Activated naive CD4-positive, alpha-beta T cell treated with anti-CD3 and anti-CD28 coated beads, Interleukin-2, amount 10 ng/mL, durations not matched to agents 7 days and 5 days (primary cell): ENCODE measurements around the gene TMTC4.
A peak's percentile ranks its signal among the peaks of the same experiment; 100 is the strongest.

Experiments used
- CTCF ChIA-PET: fragments of 350-600 bp; sonication (Branson Sonifier 250); formaldehyde crosslinking; loops from one replicate; lab custom pipeline; 2021; ENCODE audit warnings: antibody characterized with exemption; lab: Charles Lee
- DNase-seq: peaks from one replicate; pipeline ENCODE4 v3.0.0-alpha.2; 2020
- H3K27ac Mint-ChIP-seq: one replicate; pipeline ENCODE4 v1.8.0; 2021; ENCODE audit warnings: mild to moderate bottlenecking, moderate library complexity, mixed read lengths
- H3K27me3 Mint-ChIP-seq: one replicate; pipeline ENCODE4 v1.8.0; 2021; ENCODE audit warnings: mild to moderate bottlenecking, mixed read lengths
- H3K36me3 Mint-ChIP-seq: one replicate; pipeline ENCODE4 v1.8.0; 2021; ENCODE audit warnings: mixed read lengths
- H3K4me1 Mint-ChIP-seq: one replicate; pipeline ENCODE4 v1.8.0; 2021; ENCODE audit warnings: mixed read lengths
- H3K4me3 Mint-ChIP-seq: one replicate; pipeline ENCODE4 v1.8.0; 2021; ENCODE audit warnings: mild to moderate bottlenecking, moderate library complexity, mixed read lengths
- H3K9me3 Mint-ChIP-seq: one replicate; pipeline ENCODE4 v1.8.0; 2021; ENCODE audit warnings: mixed read lengths

TMTC4 gene

DNA sequence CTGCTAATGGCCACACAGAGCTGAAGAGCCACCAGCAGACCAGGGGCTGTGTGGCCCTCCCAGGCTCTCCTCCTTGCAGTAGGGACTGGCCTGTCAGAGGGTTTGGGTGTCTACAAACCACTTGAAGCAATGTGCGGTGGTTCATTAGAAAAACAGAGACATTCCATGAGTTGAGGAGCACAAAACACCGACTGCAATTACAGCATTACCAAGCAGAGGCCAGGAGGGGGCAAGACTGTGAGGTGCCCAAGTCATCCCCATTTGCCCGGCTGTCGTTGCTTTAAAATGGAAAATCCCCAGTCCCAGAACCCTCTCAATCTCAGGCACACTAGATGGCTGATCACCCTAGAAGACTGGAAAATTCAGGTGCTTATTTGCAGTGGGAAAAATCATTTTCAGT, 15.0 kb downstream of the TMTC4 start:
- H3K27me3 Mint-ChIP-seq: no peaks in the 10 kb centered on the region
- H3K27ac Mint-ChIP-seq: no peak overlapping the region
- H3K9me3 Mint-ChIP-seq: no peaks in the 10 kb centered on the region
- H3K36me3 Mint-ChIP-seq: peaks cover 70% of the 10 kb centered on the region
- DNase-seq: no peak
- CTCF ChIA-PET: interaction anchor here (0.7 kb wide), 1 partner anchor 87 kb away, joined by 3 read pairs; no protein-coding TSS in a partner anchor
- no peak overlapping the region for H3K4me3 Mint-ChIP-seq
- peaks cover 29% of the 10 kb centered on the region for H3K4me1 Mint-ChIP-seq

DNA sequence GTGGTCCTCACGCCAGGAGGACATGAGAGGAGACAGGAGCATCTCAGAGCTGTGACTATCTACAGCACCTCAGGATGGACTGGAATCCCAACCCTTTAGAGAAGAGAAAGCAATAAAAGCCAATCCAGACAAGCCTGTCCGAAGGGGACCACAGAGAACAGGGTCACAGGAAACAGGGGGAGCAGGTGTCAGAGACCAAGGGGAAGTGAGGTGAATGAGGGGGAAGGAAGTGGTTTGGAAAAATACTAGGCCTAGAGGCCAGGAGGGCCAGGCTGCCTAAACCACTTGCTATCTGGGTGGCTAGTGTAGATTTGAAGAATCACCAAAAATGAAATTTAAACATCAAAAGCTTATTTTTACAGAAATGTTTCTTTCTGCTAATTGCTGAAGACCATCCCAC, 16.2 kb downstream of the TMTC4 start:
- Mint-ChIP-seq H3K27me3 (no peaks in the 10 kb centered on the region), H3K27ac (peak overlapping the region; percentile 79), H3K9me3 (no peaks in the 10 kb centered on the region), H3K4me1 (peaks cover 29% of the 10 kb centered on the region), H3K4me3 (no peak overlapping the region), H3K36me3 (peaks cover 69% of the 10 kb centered on the region)
- DNase-seq: peak; percentile 34
- CTCF ChIA-PET: interaction anchor here (0.9 kb wide), 1 partner anchor 86 kb away, joined by 3 read pairs; no protein-coding TSS in a partner anchor

DNA sequence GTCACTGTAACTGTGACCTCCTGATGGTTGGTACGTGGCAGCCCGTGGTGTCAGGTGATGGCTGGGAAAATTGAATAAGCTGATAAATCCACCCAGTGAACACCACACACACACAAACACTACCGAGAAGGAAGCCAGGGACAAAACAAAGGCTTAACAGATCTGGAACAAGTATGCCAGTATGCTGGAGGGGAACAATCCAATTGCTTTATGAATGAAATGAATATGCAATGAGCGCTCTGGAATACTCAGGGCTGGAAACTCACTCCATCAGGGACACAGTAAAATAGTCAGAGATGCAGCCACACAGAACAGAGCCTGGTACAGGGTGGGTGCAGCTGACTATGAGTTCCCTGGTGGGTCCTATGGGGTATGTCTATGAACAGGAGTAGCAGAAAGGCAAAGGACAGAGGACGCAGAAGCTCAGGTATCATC, 16.7 kb downstream of the TMTC4 start:
- peaks cover 29% of the 10 kb centered on the region for H3K4me1 Mint-ChIP-seq
- H3K27ac Mint-ChIP-seq: peak overlapping the region; percentile 79
- H3K4me3 Mint-ChIP-seq: no peak overlapping the region
- peaks cover 68% of the 10 kb centered on the region for H3K36me3 Mint-ChIP-seq
- DNase-seq: no peak
- no peaks in the 10 kb centered on the region for H3K9me3 Mint-ChIP-seq
- CTCF ChIA-PET: interaction anchor here (0.9 kb wide), 1 partner anchor 85 kb away, joined by 3 read pairs; no protein-coding TSS in a partner anchor
- H3K27me3 Mint-ChIP-seq: no peaks in the 10 kb centered on the region

DNA sequence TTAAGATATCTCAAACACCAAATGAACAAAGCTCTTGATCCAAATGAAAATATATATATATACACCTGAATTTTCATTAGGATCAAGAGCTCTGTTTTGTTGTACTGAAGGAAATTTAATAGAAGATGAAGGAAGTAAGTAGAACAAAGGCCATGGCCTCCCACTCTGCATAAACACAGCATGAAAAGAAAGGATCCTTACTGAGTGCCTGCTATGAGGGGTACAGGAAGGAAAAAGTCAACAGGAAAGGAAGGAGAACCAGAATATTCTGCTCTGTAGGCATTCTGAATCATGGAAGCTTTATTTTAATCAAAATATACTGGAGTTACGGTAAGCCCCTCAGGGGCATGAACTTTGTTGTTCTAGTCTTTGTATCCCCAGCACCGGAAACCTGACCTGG, 22.1 kb downstream of the TMTC4 start:
- peaks cover 53% of the 10 kb centered on the region for H3K36me3 Mint-ChIP-seq
- no peak for DNase-seq
- no peaks in the 10 kb centered on the region for H3K4me1 Mint-ChIP-seq
- CTCF ChIA-PET: interaction anchor here (1.1 kb wide), 1 partner anchor 80 kb away, joined by 3 read pairs; no protein-coding TSS in a partner anchor
- no peaks in the 10 kb centered on the region for H3K9me3 Mint-ChIP-seq
- no peak overlapping the region for H3K27ac Mint-ChIP-seq
- H3K4me3 Mint-ChIP-seq: no peak overlapping the region
- no peaks in the 10 kb centered on the region for H3K27me3 Mint-ChIP-seq

DNA sequence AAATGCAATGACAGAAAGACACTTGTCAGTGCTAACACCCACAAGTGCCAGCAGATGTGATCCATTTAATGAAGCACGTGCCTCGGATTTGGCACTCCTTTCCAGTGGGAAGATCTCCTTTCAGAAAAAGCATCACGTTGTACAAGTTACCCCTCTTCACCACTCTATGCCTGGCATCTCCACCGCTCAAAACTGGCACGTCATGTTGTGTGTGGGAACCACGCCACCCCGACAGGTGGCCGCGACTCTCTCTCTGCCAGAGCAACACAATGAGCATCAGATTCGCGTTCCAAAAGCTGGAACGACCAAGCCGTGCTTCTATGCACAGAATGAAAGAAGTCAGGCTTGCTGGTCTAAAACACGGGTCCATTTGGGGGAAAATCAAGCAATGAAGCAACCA, 24.3 kb downstream of the TMTC4 start:
- Mint-ChIP-seq H3K4me3 (no peak overlapping the region), H3K4me1 (no peaks in the 10 kb centered on the region), H3K36me3 (peaks cover 41% of the 10 kb centered on the region), H3K27ac (no peak overlapping the region), H3K27me3 (no peaks in the 10 kb centered on the region), H3K9me3 (no peaks in the 10 kb centered on the region)
- DNase-seq: no peak
- CTCF ChIA-PET: no interaction called here

DNA sequence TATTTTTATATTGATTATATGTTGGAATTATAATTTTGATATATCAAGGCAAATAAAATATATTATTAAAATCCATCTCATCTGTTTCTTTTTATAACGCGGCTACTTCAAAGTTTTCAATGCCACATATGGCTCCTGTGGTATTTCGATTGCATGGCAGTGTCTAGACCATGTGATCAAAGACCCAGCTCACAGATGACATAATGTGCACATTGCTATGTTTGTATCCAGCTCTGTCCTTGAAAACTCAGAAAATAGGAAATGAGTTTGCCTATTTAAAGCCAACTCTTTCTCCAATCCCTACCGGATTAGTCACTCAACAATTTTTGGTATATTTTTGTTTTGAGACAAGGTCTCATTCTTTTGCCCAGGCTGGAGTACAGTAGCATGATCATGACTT, 26.2 kb downstream of the TMTC4 start:
- DNase-seq: no peak
- H3K4me1 Mint-ChIP-seq: no peaks in the 10 kb centered on the region
- no peaks in the 10 kb centered on the region for H3K27me3 Mint-ChIP-seq
- peaks cover 38% of the 10 kb centered on the region for H3K36me3 Mint-ChIP-seq
- H3K9me3 Mint-ChIP-seq: no peaks in the 10 kb centered on the region
- no peak overlapping the region for H3K4me3 Mint-ChIP-seq
- CTCF ChIA-PET: no interaction called here
- no peak overlapping the region for H3K27ac Mint-ChIP-seq

DNA sequence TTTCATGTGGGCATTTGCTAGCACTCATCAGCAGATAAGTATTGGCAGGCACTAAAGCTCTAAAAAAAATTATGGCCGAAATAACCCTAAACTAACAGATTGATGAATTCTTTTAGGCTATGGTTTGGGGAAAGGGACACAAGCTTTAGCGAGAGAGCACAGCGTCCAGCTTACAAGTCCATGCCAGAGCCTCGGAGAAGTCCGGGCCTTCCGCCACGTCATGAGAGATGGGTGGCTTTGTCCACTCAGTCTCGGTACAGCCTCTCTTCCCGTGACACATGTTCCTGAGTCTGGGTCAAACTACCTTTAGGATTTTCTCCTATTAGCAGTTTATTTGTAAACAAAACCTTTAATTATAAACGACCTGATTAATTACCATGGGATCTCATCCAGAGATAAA, 27.7 kb downstream of the TMTC4 start:
- Mint-ChIP-seq H3K27me3 (no peaks in the 10 kb centered on the region), H3K27ac (no peak overlapping the region), H3K36me3 (peaks cover 37% of the 10 kb centered on the region), H3K4me1 (no peaks in the 10 kb centered on the region), H3K9me3 (no peaks in the 10 kb centered on the region), H3K4me3 (no peak overlapping the region)
- CTCF ChIA-PET: interaction anchor here (1.0 kb wide), 1 partner anchor 480 kb away, joined by 4 read pairs; no protein-coding TSS in a partner anchor
- DNase-seq: no peak

DNA sequence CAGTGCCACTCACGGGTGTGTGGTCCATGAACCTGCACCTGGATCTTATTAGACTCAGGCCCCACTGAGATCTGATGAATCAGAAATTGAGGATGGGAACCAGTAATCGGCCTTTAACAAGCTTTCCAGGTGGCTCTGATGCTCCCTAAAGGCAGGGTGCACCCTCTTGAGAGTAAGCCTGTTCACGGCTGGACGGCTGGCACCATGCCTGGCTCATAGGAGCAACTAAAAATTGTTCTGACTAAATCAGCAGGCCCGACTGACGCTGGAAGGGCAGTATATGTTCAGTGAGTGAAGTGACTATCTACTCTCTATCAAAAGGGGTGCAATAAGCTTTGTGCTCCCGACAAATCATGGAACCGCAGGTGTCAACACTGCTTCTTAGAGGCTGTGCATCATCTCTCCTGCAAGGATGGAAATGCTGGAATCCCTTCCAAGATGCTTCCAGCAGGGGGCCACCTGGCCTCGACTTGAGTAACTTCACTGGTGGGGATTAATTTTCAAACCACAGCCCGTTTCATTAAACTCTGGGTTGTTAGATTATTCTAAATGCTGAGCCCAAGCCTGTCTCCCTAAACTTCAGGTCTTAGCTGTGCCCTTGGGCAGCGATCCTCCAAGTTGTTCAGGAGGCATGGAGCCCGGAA, 28.4 kb downstream of the TMTC4 start:
- Mint-ChIP-seq H3K36me3 (peaks cover 40% of the 10 kb centered on the region), H3K27me3 (no peaks in the 10 kb centered on the region), H3K4me1 (no peaks in the 10 kb centered on the region), H3K9me3 (no peaks in the 10 kb centered on the region), H3K27ac (no peak overlapping the region), H3K4me3 (no peak overlapping the region)
- DNase-seq: no peak
- CTCF ChIA-PET: no interaction called here

DNA sequence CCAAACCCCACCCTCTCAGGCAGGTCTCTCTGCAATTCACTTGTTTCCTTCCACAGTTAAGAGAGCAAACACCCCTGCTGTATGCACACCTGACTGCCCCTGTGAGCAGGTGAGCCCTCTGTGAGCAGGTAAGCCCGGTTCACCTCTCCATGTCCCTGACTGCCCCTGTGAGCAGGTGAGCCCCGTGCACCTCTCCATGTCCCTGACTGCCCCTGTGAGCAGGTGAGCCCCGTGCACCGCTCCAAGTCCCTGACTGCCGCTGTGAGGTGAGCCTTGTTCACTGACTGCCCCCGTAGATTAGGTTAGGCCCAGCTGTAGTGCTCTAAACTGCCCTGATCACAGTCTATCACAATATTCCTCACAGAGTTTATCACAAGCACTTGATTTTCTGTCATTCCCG, 29.2 kb downstream of the TMTC4 start:
- Mint-ChIP-seq H3K27ac (peak overlapping the region; percentile 62), H3K4me3 (no peak overlapping the region), H3K36me3 (peaks cover 41% of the 10 kb centered on the region), H3K4me1 (no peaks in the 10 kb centered on the region), H3K27me3 (no peaks in the 10 kb centered on the region), H3K9me3 (no peaks in the 10 kb centered on the region)
- CTCF ChIA-PET: interaction anchor here (1.3 kb wide), 1 partner anchor 56 kb away, joined by 3 read pairs; no protein-coding TSS in a partner anchor
- DNase-seq: no peak

DNA sequence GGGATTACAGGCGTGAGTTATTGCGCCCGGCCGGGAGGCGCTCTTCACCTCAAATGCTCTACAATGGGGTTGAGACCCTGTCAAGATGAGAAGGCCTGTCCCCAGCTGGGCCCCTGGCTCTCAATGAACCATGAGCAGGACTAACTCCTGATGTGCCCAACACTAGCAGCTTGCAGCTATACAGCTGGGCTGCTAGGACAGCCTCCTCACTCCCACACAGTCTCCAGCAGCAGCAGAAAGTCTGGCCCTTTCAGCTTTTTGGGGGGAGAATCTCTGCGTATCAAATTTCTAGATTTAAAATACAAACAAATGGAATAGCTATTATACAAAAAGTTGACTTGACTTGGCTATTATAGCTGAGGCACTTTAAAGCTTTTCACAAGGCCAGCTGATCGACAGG, 30.2 kb downstream of the TMTC4 start:
- CTCF ChIA-PET: interaction anchor here (1.3 kb wide), 1 partner anchor 55 kb away, joined by 3 read pairs; no protein-coding TSS in a partner anchor
- Mint-ChIP-seq H3K4me1 (no peaks in the 10 kb centered on the region), H3K4me3 (no peak overlapping the region), H3K27ac (no peak overlapping the region), H3K9me3 (no peaks in the 10 kb centered on the region), H3K27me3 (no peaks in the 10 kb centered on the region), H3K36me3 (peaks cover 38% of the 10 kb centered on the region)
- DNase-seq: no peak

DNA sequence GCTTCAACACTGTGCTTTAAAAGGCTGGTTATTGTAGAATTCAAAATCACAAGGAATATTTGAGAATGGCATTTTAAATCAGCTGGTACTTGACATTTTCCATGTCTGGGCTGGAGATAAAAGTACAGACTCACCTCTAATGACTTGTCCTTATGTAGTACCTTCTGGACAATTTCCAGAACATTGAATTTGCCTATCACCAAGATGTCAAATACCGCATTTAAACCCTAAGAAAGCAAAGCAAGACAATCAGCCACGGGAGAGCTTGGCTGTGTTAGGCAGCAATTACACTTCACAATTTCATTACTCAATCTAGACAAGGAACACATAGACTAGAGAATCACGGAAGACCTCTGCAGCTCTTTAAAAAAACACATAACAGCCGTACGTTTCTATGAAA, 36.8 kb downstream of the TMTC4 start:
- Mint-ChIP-seq H3K27ac (no peak overlapping the region), H3K36me3 (peaks cover 56% of the 10 kb centered on the region), H3K4me3 (no peak overlapping the region), H3K27me3 (no peaks in the 10 kb centered on the region), H3K9me3 (no peaks in the 10 kb centered on the region), H3K4me1 (no peaks in the 10 kb centered on the region)
- no peak for DNase-seq
- CTCF ChIA-PET: no interaction called here

DNA sequence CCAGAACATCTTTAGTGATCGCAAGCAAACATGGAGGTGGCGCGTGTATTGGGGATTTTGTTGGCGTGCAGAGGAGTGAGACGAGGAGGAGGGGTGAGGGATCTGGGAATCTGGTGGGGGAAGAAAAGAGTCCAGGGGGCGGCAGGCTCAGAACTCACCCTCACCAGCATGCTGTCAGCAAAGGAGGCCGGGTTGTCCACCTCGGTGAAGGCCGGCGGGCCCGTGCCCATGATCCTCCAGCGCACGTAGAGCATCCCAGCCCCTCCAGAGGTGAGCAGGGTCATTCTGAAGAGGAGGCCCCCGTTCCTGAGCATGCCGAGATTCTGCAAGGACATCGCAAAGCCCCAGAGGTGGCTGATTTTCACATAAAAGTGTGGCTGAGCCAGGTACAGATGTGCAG, 37.2 kb downstream of the TMTC4 start:
- CTCF ChIA-PET: no interaction called here
- H3K4me3 Mint-ChIP-seq: no peak overlapping the region
- H3K27me3 Mint-ChIP-seq: no peaks in the 10 kb centered on the region
- no peaks in the 10 kb centered on the region for H3K9me3 Mint-ChIP-seq
- peaks cover 55% of the 10 kb centered on the region for H3K36me3 Mint-ChIP-seq
- H3K27ac Mint-ChIP-seq: no peak overlapping the region
- H3K4me1 Mint-ChIP-seq: no peaks in the 10 kb centered on the region
- DNase-seq: no peak

DNA sequence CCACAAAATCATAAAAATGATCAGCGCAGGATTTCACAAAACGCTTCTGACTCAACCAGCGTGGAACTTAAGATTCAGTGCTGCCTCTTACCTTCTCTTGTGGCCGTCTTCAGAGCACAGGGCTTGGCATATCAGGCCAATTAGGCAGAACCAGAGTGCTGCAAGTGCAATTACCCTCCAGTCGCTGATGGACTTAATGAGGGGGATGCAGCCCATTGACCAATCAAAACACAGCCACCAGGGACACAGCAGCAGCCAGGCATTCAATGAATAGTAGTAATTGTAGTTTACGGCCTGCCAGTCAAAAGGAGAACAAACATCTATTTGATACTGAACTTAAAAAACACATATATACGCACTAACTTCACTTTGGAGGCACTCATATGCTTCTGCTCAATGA, 38.2 kb downstream of the TMTC4 start:
- CTCF ChIA-PET: no interaction called here
- Mint-ChIP-seq H3K27ac (no peak overlapping the region), H3K4me1 (no peaks in the 10 kb centered on the region), H3K9me3 (no peaks in the 10 kb centered on the region), H3K27me3 (no peaks in the 10 kb centered on the region), H3K4me3 (no peak overlapping the region), H3K36me3 (peaks cover 54% of the 10 kb centered on the region)
- no peak for DNase-seq

DNA sequence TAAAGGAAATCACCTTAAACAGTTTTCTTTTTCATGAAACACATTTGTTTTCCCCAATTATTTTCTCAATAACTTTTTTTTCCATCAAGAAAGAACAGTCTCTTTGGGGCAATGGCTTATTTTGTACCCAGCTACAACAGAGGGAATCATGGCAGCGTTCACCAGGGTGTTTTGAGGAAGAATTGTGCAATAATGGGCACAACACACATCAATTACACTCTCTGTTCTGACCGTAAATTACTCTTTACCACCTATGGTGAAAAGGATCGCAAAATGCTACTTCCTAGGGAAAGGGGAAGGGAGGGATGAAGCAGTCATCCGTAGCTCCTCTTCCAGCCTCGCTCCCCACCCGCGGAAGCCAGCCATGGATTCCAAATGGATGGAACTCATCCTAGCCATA, 38.6 kb downstream of the TMTC4 start:
- no peaks in the 10 kb centered on the region for H3K27me3 Mint-ChIP-seq
- DNase-seq: no peak
- H3K4me3 Mint-ChIP-seq: no peak overlapping the region
- no peaks in the 10 kb centered on the region for H3K4me1 Mint-ChIP-seq
- peaks cover 50% of the 10 kb centered on the region for H3K36me3 Mint-ChIP-seq
- H3K9me3 Mint-ChIP-seq: no peaks in the 10 kb centered on the region
- CTCF ChIA-PET: no interaction called here
- no peak overlapping the region for H3K27ac Mint-ChIP-seq

DNA sequence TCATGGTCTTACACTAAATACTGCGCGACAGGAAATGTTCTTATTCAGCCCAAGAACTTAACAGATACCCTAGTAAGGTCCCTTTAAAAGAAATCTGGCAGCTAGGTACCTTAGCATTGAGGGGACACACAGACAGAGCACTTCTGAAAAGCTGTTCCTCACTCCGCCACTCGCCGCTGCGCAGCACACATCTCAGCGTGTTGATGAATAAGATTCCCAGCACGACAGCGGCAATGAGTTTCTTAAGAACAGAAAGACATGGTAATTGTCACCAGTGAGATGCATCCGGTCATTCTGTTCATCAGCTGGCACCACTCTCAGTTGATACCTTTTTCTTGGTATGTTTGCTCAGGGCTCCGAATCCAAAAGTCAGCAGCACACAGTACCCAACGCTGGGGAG, 39.9 kb downstream of the TMTC4 start:
- Mint-ChIP-seq H3K4me3 (no peak overlapping the region), H3K36me3 (peaks cover 46% of the 10 kb centered on the region), H3K4me1 (no peaks in the 10 kb centered on the region), H3K9me3 (no peaks in the 10 kb centered on the region), H3K27me3 (no peaks in the 10 kb centered on the region), H3K27ac (no peak overlapping the region)
- CTCF ChIA-PET: no interaction called here
- no peak for DNase-seq
